HFFc6 (cell line): ENCODE results near the gene C4orf51. TPM values are rescaled to one million over a fixed set of nuclear protein-coding genes. Genes with fewer than 3 reads are reported as not detected.

Experiments
- DNase-seq: peaks from one replicate; pipeline ENCODE4 v3.0.0-alpha.2; 2018
- H3K27ac Mint-ChIP-seq: 2 replicates; pipeline ENCODE4 v1.8.0; 2020; ENCODE audit warnings: mild to moderate bottlenecking, mixed read lengths
- H3K27me3 Mint-ChIP-seq: 2 replicates; pipeline ENCODE4 v1.8.0; 2021; ENCODE audit warnings: mild to moderate bottlenecking, moderate library complexity, mixed read lengths; ENCODE audit not compliant: insufficient read depth
- H3K36me3 Mint-ChIP-seq: 2 replicates; pipeline ENCODE4 v1.8.0; 2021; ENCODE audit warnings: low read depth, mixed read lengths
- H3K4me1 Mint-ChIP-seq: 2 replicates; pipeline ENCODE4 v1.8.0; 2020; ENCODE audit warnings: low read depth, mixed read lengths
- H3K4me3 Mint-ChIP-seq: 2 replicates; pipeline ENCODE4 v1.8.0; 2020; ENCODE audit warnings: mild to moderate bottlenecking, moderate library complexity, mixed read lengths
- H3K9me3 Mint-ChIP-seq: 2 replicates; pipeline ENCODE4 v1.8.0; 2020; ENCODE audit warnings: mild to moderate bottlenecking, mixed read lengths
- total RNA-seq, 6 experiments: library from RNA; stranded (reverse); fragmentation: NEBNext Ultra II Directional; extraction: Animal tissue kit (Norgen Biotek cat#: 25700); gene quantifications; 2 replicates in 1 of 6; 3 replicates in 5 of 6; pipeline ENCODE4 v1.2.3, GENCODE V29; 2021
- TF ChIP-seq, protein P1 (sequence below): fragments of 200-600 bp; sonication (generic); IDR thresholded peaks from 2 replicates; pipeline ENCODE4 v1.5.0; 2021; ENCODE audit warnings: antibody characterized with exemption, mild to moderate bottlenecking

The C4orf51 gene
- total RNA-seq, 6 experiments from 2014 or later = not detected

DNA sequence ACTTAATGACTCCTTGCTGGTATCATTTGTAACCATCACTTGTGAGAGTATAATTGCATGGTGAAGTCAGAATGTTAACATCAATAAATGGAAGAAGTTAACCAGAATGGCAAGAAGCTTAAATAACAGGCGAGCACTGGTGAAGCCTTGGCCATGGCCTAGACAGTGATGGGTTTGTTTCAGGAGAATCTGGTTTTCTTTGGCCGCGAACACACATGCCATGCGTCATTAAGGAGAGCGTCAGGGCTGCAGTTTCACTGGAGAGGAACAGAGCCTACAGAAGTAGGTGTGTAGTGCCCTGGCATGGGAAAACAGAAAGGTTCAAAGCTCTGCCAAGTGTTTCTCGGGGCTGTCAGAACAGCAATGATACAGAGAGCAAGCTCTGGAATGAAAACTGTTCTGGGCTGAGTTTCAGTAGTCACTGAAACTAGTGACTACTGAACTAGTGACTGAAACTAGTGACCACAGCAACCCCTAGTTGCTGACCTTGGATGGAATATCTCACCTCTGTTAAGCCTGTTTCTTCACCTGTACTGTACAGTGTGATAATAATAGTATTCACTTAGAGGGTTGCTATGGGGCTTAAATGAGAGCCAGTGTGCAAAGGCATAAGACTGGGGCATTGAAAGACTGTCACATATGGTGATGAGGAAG is 93.8 kb downstream of the C4orf51 start:
- H3K27me3 Mint-ChIP-seq = peaks cover 2% of the 10 kb centered on the region; the same call in 1 of the 2 replicates
- no peak for DNase-seq
- H3K4me3 Mint-ChIP-seq = no peak overlapping the region

GRCh38 chr4:145774473-145774872 is 94.5 kb downstream of the C4orf51 start:
- Mint-ChIP-seq H3K4me3 (no peak overlapping the region), H3K9me3 (no peaks in the 10 kb centered on the region), H3K27ac (no peak overlapping the region), H3K36me3 (peaks cover 34% of the 10 kb centered on the region), H3K27me3 (peaks cover 2% of the 10 kb centered on the region; the same call in 1 of the 2 replicates), H3K4me1 (peaks cover 20% of the 10 kb centered on the region)
- DNase-seq = no peak
- TF ChIP-seq, protein P1, sequence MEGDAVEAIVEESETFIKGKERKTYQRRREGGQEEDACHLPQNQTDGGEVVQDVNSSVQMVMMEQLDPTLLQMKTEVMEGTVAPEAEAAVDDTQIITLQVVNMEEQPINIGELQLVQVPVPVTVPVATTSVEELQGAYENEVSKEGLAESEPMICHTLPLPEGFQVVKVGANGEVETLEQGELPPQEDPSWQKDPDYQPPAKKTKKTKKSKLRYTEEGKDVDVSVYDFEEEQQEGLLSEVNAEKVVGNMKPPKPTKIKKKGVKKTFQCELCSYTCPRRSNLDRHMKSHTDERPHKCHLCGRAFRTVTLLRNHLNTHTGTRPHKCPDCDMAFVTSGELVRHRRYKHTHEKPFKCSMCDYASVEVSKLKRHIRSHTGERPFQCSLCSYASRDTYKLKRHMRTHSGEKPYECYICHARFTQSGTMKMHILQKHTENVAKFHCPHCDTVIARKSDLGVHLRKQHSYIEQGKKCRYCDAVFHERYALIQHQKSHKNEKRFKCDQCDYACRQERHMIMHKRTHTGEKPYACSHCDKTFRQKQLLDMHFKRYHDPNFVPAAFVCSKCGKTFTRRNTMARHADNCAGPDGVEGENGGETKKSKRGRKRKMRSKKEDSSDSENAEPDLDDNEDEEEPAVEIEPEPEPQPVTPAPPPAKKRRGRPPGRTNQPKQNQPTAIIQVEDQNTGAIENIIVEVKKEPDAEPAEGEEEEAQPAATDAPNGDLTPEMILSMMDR = no peak

More for the DNA sequence above, 93.8 kb downstream of the C4orf51 start:
- H3K36me3 Mint-ChIP-seq = peaks cover 30% of the 10 kb centered on the region
- H3K9me3 Mint-ChIP-seq = no peaks in the 10 kb centered on the region
- H3K4me1 Mint-ChIP-seq = peaks cover 13% of the 10 kb centered on the region
- no peak overlapping the region for H3K27ac Mint-ChIP-seq
- TF ChIP-seq, protein P1 = no peak

- no peak for DNase-seq
- H3K27me3 Mint-ChIP-seq = peaks cover 2% of the 10 kb centered on the region; the same call in 1 of the 2 replicates
- H3K36me3 Mint-ChIP-seq = peaks cover 34% of the 10 kb centered on the region
- H3K4me3 Mint-ChIP-seq = no peak overlapping the region
- H3K4me1 Mint-ChIP-seq = peaks cover 27% of the 10 kb centered on the region
- TF ChIP-seq, protein P1 = no peak
- no peak overlapping the region for H3K27ac Mint-ChIP-seq
- H3K9me3 Mint-ChIP-seq = no peaks in the 10 kb centered on the region
These were observed 95.5 kb downstream of the C4orf51 start for GRCh38 chr4:145775406-145775805.

DNA sequence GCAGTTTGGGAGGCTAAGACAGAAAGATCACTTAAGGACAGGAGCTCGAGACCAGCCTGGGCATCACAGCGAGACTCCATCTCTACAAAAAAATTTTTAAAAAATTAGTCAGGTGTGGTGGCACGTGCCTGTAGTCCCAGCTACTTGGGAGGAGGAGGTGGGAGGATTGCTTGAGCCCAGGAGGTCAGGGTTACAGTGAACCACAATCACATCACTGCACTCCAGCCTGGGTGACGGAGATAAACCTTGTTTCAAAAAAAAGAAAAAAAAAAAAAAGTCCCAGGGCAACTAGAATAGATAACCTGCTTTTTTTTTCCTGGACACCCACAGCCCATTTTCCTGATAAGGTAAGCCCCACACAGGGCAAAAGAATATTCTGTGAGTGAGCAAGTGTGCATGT is 96.3 kb downstream of the C4orf51 start:
- H3K4me3 Mint-ChIP-seq = no peak overlapping the region
- no peak for DNase-seq
- H3K27me3 Mint-ChIP-seq = peaks cover 2% of the 10 kb centered on the region; the same call in 1 of the 2 replicates
- H3K9me3 Mint-ChIP-seq = no peaks in the 10 kb centered on the region
- H3K27ac Mint-ChIP-seq = no peak overlapping the region
- H3K4me1 Mint-ChIP-seq = peaks cover 32% of the 10 kb centered on the region
- H3K36me3 Mint-ChIP-seq = peaks cover 36% of the 10 kb centered on the region
- TF ChIP-seq, protein P1 = no peak

DNA sequence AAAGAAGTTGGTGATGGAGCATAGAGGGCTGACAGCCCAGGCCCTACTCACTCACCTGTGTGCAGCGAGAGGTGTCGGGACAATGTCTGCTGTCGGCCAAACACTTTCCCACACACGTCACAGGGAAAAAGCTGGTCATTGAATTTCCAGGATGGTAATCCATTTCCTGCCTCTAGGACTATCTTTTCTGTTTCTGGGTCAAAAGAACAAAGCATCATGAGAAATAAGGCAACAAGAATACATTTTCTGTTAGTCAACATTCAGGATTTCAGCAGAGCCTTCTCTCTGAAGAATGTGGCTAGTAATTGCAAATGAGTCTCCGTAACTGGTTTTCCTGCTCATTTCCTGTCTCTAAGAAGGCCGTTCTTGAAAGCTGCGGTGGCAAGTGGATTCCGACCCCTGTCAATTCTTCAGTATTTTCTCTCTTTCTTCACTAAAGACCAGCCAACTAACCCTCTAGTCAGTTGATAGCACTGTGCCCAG is 99.4 kb downstream of the C4orf51 start:
- TF ChIP-seq, protein P1 = no peak
- Mint-ChIP-seq H3K36me3 (peaks cover 33% of the 10 kb centered on the region), H3K27ac (peak overlapping the region; percentile 71), H3K27me3 (peaks cover 2% of the 10 kb centered on the region; the same call in 1 of the 2 replicates), H3K9me3 (peaks cover 7% of the 10 kb centered on the region; the same call in 1 of the 2 replicates), H3K4me1 (peaks cover 53% of the 10 kb centered on the region), H3K4me3 (no peak overlapping the region)
- peak; percentile 63 for DNase-seq
